GOT3 (cell line): ENCODE measurements around the gene GRIA3.

ENCODE experiments used
- DNase-seq: peaks from one replicate; lab custom pipeline; 2025; ENCODE audit warnings: mixed read lengths; lab: John Stamatoyannopoulos, UW

The GRIA3 gene

DNA sequence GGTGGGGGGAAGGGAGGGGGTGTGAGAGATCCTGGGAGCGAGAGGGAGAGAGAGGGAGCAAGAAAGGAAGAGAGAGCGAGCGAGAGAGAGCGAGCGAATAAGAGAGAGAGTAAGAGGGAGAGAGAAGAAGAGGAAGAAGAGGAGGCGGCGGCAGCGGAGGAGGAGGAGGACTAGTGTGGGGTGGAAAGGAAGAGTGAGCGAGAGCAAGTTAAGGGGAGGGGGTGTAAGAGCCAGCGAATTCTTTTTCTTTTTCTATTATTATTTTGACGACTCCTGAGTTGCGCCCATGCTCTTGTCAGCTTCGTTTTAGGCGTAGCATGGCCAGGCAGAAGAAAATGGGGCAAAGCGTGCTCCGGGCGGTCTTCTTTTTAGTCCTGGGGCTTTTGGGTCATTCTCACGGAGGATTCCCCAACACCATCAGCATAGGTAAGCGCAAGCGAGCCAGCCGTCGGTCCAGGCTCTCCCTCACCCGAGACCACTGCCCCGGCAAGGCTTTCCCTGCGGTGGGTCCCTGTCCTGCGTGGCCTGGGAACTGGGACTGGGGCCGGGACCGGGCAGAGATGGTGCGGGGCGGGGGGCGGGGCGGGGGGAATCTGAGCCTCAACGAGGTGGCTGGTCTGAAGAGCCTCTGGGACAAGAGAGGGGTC is at the start of gene GRIA3:
TSS of gene GRIA3 (plus strand) at position 60 of the 647 bp plus-strand sequence. CDS start at position 318, 258 bp downstream.
- DNase-seq, result no peak

- no peak for DNase-seq
Measured at GRCh38 chrX:123138473-123138872, 45.6 kb upstream of the GRIA3 start.

DNA sequence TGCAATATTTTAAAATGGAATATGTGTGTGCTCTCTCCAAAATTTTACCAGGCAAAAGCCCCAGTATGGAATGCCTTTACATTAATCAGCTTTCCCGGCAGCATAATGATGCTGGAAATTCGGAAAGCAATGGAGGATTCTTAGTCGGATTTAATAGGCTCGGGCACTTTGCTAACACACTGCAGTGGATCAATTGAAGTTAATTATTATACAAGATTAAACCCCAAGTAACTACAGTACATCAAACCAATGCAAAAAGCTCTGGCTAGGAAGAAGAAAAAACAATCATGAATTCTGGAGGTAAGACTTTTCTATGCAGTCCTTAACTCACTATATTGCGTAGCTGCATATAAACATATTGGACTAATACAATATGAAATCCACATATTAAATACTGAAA is 43.6 kb upstream of the GRIA3 start:
- no peak for DNase-seq

DNA sequence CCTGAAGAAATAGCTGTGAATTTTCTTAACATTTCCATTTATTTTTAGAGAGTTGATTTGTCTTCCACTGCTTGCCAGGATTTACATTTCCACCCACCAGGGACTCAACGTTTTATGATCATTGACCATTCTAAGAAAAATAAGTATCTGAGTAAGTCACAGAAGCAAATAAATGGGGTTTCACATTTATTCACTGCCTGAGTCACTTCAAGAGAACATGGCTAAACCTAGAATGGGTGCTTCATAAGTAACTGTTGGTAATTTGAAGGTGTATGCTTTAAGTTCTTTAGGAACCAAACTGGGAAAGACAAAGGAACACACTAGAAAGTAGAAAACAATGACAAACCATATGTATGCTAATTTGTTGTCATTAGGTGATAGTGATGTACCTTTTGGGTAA is 43.2 kb upstream of the GRIA3 start:
- DNase-seq, result no peak

DNA sequence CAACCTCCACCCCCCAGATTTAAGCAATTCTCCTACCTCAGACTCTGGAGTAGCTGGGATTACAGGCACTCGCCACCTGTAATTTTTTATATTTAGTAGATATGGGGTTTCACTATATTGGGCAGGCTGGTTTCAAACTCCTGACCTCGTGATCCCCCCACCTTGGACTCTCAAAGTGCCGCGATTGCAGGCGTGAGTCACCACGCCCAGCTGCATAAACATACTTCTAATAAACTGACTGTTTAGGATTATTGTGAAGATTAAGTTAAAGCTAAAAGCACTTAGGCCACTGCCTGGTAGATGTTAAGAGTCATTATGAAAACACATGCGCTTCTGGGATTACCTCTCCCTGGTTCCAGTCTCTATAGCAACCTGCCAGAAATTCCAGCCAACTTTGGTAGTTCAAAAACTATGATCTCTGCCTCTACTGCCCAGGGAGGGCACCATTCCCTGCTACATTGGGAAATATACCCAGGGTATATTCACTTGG is 30.2 kb upstream of the GRIA3 start:
- DNase-seq, result no peak

DNA sequence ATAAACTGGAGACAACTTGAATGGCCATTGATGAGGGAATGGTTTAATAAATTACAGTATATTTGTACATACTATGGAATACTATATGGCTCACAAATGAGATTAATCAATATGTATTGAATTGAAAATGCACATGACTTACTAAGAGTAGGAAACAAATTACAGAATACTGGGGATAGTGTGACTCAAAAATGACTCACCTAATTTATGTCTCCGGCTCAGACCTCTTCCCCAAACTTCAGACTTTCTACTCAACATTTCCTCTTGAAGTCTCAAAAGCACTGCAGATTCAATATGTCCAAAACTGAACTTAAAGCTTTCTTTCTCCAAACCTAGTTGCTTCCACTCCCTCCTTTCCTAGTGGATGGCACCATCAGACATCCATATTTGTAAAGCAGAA is 28.8 kb upstream of the GRIA3 start:
- no peak for DNase-seq

DNA sequence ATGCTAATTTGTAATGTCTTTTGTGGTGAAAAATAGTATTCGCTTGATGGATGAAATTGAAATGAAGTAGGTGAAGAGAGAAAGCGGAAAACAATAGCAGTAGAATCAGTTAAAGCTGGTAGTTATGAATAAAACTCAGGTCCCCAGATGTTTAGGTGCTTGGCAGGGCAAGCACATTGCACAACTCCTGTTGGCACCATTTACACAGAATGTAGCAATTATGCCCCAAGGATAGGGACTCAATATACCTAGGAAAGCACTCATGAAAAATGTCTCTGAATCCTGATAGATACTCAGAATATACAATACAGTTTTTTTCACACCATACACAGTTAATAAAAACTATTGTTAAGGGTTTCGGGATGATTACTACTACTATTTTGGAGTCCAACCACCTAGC is 26.5 kb upstream of the GRIA3 start:
- DNase-seq, result no peak

DNA sequence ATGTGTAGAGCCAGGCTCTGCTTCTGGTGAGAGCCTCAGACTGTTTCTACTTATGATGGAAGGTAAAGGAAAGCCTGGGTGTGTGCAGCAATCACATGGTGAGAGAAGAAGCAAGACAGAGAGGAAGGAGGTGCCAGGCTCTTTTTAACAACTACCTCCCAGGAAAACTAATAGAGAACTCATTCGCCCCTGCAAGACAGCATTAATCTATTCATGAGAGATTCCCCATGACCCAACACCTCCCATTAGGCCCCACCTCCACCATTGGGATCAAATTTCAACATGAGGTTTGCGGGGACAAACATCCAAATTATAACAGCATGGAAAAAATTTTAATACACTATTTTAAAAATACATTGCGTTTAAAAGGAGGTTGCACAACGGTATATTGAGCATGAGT is 24.7 kb upstream of the GRIA3 start:
- no peak for DNase-seq

DNA sequence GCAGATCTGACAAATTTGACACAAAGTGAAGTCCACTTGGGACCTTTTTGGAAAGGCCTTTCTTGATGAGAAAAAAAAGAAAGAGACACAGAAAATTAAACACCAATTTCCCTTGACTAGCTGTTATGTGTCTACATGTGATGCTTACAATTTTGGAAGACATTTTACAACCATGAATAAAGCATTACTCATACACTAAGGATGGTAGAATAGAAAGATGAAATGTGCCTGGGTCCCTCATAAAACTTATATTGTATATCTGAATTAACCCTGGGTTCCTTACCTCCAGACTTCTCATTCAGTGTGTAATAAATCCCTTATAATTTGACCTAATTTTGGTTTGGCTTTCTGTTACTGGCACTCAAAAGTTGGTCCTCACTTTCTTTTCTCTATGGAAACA is 16.5 kb upstream of the GRIA3 start:
- no peak for DNase-seq

DNA sequence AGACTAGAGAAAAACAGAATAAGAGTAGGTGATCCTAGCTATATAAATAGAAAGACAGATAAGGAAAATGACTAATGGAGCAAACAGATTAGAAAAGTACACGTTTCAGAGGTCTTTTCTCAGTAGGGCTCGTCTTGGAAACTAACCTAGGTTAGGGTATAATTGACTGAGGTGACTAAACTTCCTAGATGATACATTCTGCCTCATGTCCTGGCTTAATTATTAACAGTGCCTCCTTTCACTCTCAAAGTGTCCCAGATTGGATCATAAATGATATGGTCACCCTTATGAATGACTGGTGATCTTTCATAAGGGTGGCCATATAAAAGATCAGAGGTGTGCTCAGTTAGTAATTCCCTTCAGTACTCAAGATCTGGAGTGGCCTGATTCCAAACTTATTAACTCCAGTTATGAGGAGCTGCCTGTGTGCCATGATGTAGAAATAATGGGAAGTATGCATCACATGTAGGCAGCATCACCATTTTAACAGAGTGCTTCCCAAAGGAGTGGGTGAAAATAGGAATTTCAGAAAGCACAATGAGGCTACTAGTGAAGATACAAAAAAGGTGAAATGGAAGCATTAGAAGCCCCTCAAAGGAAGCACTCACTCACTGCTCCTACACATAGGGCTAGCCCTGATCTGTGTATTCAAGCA is 14.7 kb upstream of the GRIA3 start:
- DNase-seq, result no peak

DNA sequence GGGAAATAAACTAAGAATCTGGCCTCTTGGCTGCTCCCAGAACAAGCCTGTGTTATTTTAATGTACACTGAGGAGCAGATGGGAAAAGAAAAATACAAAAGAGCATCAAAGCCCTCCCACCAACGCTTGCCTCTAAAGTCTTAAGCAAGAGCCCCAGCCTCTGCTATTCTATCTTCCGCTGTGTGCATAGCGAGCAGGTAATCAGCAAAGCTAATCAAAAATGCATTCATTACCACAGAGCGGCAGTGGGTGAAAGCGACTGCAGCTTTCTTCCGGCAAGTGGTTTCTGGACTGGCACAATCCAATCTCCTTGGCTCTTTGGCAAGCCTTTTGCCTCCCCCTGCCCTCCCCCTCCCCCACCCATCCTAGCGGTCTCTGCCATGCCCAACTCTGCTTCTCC is 13.5 kb upstream of the GRIA3 start:
- no peak for DNase-seq

GRCh38 chrX:123171781-123172180 is 12.3 kb upstream of the GRIA3 start:
- no peak for DNase-seq

- no peak for DNase-seq
Measured at GRCh38 chrX:123172869-123173268, 11.2 kb upstream of the GRIA3 start.

DNA sequence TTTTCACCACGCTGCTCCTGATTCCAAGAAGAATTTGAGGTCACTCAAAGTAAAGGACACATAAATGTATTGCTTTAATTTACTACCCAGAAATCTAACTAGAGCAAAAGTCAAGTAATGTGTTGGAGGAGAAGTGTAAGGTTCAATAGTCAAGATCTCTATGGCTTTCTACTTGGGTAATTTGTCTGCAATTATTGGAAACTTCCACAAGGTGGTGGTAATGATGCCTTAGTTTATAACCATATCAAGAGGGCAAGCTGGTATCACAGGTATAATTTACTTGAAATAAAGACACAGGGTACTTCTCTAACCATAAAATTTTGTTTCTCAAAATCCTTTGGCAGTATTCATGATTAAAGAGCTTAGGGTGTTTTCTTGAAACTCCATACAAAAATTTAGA is 10.2 kb upstream of the GRIA3 start:
- no peak for DNase-seq

GRCh38 chrX:123175366-123176122 is 8.5 kb upstream of the GRIA3 start:
- no peak for DNase-seq

GRCh38 chrX:123181233-123181914 is 2.7 kb upstream of the GRIA3 start:
- no peak for DNase-seq

- no peak for DNase-seq
Measured at GRCh38 chrX:123184866-123185276, 793 bp downstream of the GRIA3 start.

DNA sequence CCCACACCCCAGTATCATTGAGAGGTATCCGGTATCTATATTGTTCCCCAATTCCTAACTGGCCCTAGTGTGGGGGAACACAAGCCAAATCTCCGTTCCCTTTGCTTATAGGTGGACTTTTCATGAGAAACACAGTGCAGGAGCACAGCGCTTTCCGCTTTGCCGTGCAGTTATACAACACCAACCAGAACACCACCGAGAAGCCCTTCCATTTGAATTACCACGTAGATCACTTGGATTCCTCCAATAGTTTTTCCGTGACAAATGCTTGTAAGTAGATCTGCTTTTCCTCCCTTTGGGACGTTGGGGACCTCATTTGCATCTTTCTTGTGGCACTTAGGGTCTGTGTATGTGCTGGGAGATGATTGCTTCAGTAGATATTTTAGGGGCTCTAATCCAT is 1.6 kb downstream of the GRIA3 start:
- no peak for DNase-seq

- DNase-seq, result no peak
Measured at GRCh38 chrX:123186801-123187200, 2.7 kb downstream of the GRIA3 start.

GRCh38 chrX:123188081-123188480 is 4.0 kb downstream of the GRIA3 start:
- DNase-seq, result no peak

- DNase-seq, result no peak
Measured at GRCh38 chrX:123189338-123189737, 5.3 kb downstream of the GRIA3 start.

GRCh38 chrX:123190096-123190495 is 6.0 kb downstream of the GRIA3 start:
- DNase-seq, result no peak
